CD14-positive monocyte (primary cell): ENCODE measurements around the gene TGFBRAP1. TPM values are rescaled to one million over a fixed set of nuclear protein-coding genes. Genes with fewer than 3 reads are reported as not detected.
A peak's percentile ranks its signal among the peaks of the same experiment; 100 is the strongest.

Source experiments
- DNase-seq, 3 donors: peaks; one replicate each; pipeline ENCODE4 v3.0.0-alpha.2; 2011 to 2022
- H2AFZ ChIP-seq: 2 replicates; pipeline ENCODE4 v1.6.0; 2012; ENCODE audit warnings: mild to moderate bottlenecking, low read depth, low read length, inconsistent platforms; ENCODE audit not compliant: insufficient read depth, poor library complexity, severe bottlenecking
- H3K27ac ChIP-seq, 2 donors: 1 replicate in 1 of 2; 2 replicates in 1 of 2; pipeline ENCODE4 v1.5.1; 2012 to 2013; ENCODE audit warnings: low read length in 2 of 2, control low read depth in 1 of 2, inconsistent platforms in 1 of 2, low read depth in 1 of 2, mild to moderate bottlenecking in 1 of 2
- H3K27me3 ChIP-seq, 2 donors: one replicate each; pipeline versions ENCODE4 v1.6.0 to v1.6.1; 2011 to 2013; ENCODE audit warnings: low read length in 2 of 2; ENCODE audit not compliant: control insufficient read depth in 2 of 2, insufficient read depth in 2 of 2
- H3K36me3 ChIP-seq, 2 donors: replicated peaks in 1 of 2; 1 replicate in 1 of 2; 2 replicates in 1 of 2; pipeline versions ENCODE4 v1.5.1 to v1.6.1; 2012 to 2013; ENCODE audit warnings: low read length in 2 of 2, control low read depth in 1 of 2, inconsistent platforms in 1 of 2, mild to moderate bottlenecking in 1 of 2; ENCODE audit not compliant: insufficient read depth in 2 of 2, control insufficient read depth in 1 of 2
- H3K4me1 ChIP-seq, 2 donors: 1 replicate in 1 of 2; 2 replicates in 1 of 2; pipeline versions ENCODE4 v1.5.1 to v1.6.1; 2012 to 2013; ENCODE audit warnings: low read length in 2 of 2, control low read depth in 1 of 2, inconsistent platforms in 1 of 2, mild to moderate bottlenecking in 1 of 2, moderate library complexity in 1 of 2; ENCODE audit not compliant: insufficient read depth in 2 of 2, control insufficient read depth in 1 of 2
- H3K4me2 ChIP-seq: replicated peaks from 2 replicates; pipeline ENCODE3; 2012; ENCODE audit warnings: low read length, moderate library complexity, mild to moderate bottlenecking; ENCODE audit not compliant: poor library complexity, severe bottlenecking; ENCODE audit errors: extremely low read depth
- H3K4me3 ChIP-seq, 3 experiments: fragments of 200-600 bp in 1 of 3; sonication (generic) in 1 of 3; replicated peaks in 1 of 3; 1 replicate in 2 of 3; 2 replicates in 1 of 3; pipeline ENCODE4 v1.5.1; 2011 to 2013; ENCODE audit warnings: low read length in 3 of 3, mild to moderate bottlenecking in 3 of 3, control low read depth in 2 of 3, low read depth in 2 of 3, inconsistent platforms in 1 of 3, moderate library complexity in 1 of 3
- H3K79me2 ChIP-seq: 2 replicates; pipeline ENCODE4 v1.6.0; 2012; ENCODE audit warnings: mild to moderate bottlenecking, control low read depth, inconsistent platforms, low read length, moderate library complexity; ENCODE audit not compliant: insufficient read depth
- H3K9ac ChIP-seq: 2 replicates; pipeline ENCODE4 v1.6.0; 2017; ENCODE audit warnings: low read length, mild to moderate bottlenecking; ENCODE audit not compliant: insufficient read depth, poor library complexity, severe bottlenecking
- H3K9me3 ChIP-seq, 2 donors: replicated peaks in 1 of 2; 1 replicate in 1 of 2; 2 replicates in 1 of 2; pipeline versions ENCODE4 v1.5.1 to v1.6.1; 2012 to 2013; ENCODE audit warnings: low read length in 2 of 2, control low read depth in 1 of 2; ENCODE audit not compliant: control insufficient read depth in 1 of 2, insufficient read depth in 1 of 2
- H4K20me1 ChIP-seq: 2 replicates; pipeline ENCODE4 v1.6.0; 2012; ENCODE audit warnings: mild to moderate bottlenecking, low read length, control low read depth, moderate library complexity; ENCODE audit not compliant: insufficient read depth
- H3K27ac Mint-ChIP-seq, 7 donors: one replicate each; pipeline ENCODE4 v1.8.0; 2020; ENCODE audit warnings: mild to moderate bottlenecking in 7 of 7, mixed read lengths in 7 of 7, moderate library complexity in 6 of 7, inconsistent platforms in 2 of 7
- H3K27me3 Mint-ChIP-seq, 3 donors: one replicate each; pipeline ENCODE4 v1.8.0; 2021 to 2022; ENCODE audit warnings: low read depth in 3 of 3, mild to moderate bottlenecking in 3 of 3, mixed read lengths in 3 of 3, moderate library complexity in 3 of 3, inconsistent platforms in 1 of 3
- H3K36me3 Mint-ChIP-seq, 2 donors: one replicate each; pipeline ENCODE4 v1.8.0; 2020; ENCODE audit warnings: mixed read lengths in 2 of 2, inconsistent platforms in 1 of 2, mild to moderate bottlenecking in 1 of 2
- H3K4me1 Mint-ChIP-seq: one replicate; pipeline ENCODE4 v1.8.0; 2020; ENCODE audit warnings: mild to moderate bottlenecking, mixed read lengths
- H3K4me3 Mint-ChIP-seq, 2 donors: one replicate each; pipeline ENCODE4 v1.8.0; 2020; ENCODE audit warnings: mild to moderate bottlenecking in 2 of 2, mixed read lengths in 2 of 2, moderate library complexity in 1 of 2
- H3K9me3 Mint-ChIP-seq, 7 donors: one replicate each; pipeline ENCODE4 v1.8.0; 2020 to 2022; ENCODE audit warnings: mixed read lengths in 7 of 7, mild to moderate bottlenecking in 6 of 7, moderate library complexity in 6 of 7, inconsistent platforms in 2 of 7
- CTCF ChIP-seq: fragments of 200-600 bp; IDR thresholded peaks from one replicate; pipeline ENCODE4 v1.8.0; 2022; ENCODE audit warnings: antibody characterized with exemption, mild to moderate bottlenecking
- WGBS: methylation state at CpG from one replicate; pipeline ENCODE4 v1.1.5; 2013; ENCODE audit warnings: missing lambda C conversion rate; ENCODE audit not compliant: insufficient coverage; 5-methylcytosine and 5-hydroxymethylcytosine counted together
- intact Hi-C, 2 donors: fragments of 100-400 bp; cut with micrococcal nuclease; formaldehyde crosslinking; loops; one replicate each; pipeline versions ENCODE4 v1.15.0 to v1.15.1; 2023
- polyA plus RNA-seq, 3 donors: library from polyadenylated mRNA; depleted of rRNA in 1 of 3; unstranded in 2 of 3; stranded (reverse) in 1 of 3; fragments of 300-500 nt in 2 of 3; fragments of >200 nt in 1 of 3; fragmentation: Illumina TruSeq in 2 of 3; gene quantifications; 1 replicate in 2 of 3; 2 replicates in 1 of 3; pipeline ENCODE4 v1.2.3, GENCODE V29; 2012 to 2021

The TGFBRAP1 gene
- polyA plus RNA-seq, 3 donors: 10.0 to 10.5 (median 10.2) TPM

GRCh38 chr2:105325389-105325963 lies 4.1 kb downstream of the TGFBRAP1 start:
- Histone ChIP-seq H3K27me3 (no peaks in the 10 kb centered on the region), H3K9me3 (no peaks in the 10 kb centered on the region), H4K20me1 (peaks cover 42% of the 10 kb centered on the region), H3K27ac (peak overlapping the region in 1 of 2 donors; percentile 38), H3K4me2 (no peak overlapping the region), H3K79me2 (peaks cover 94% of the 10 kb centered on the region), H2AFZ (no peak overlapping the region), H3K4me3 (no peak overlapping the region), H3K36me3 (peaks cover 0 to 18% of the 10 kb centered on the region in 2 donors), H3K9ac (no peak overlapping the region), H3K4me1 (peaks cover 41 to 51% of the 10 kb centered on the region in 2 donors)
- no peaks in the 10 kb centered on the region for H3K9me3 Mint-ChIP-seq
- TF ChIP-seq CTCF: no peak
- H3K4me3 Mint-ChIP-seq: no peak overlapping the region
- peaks cover 57% of the 10 kb centered on the region for H3K4me1 Mint-ChIP-seq
- DNase-seq: no peak
- H3K27me3 Mint-ChIP-seq: no peaks in the 10 kb centered on the region
- WGBS: 13% methylated on average over 3 of the region's 3 CpGs
- H3K36me3 Mint-ChIP-seq: peaks cover 5 to 11% of the 10 kb centered on the region in 2 donors
- intact Hi-C loops: no loop called here
- no peak overlapping the region for H3K27ac Mint-ChIP-seq

- H3K36me3 Mint-ChIP-seq: peaks cover 5 to 11% of the 10 kb centered on the region in 2 donors
- Histone ChIP-seq H3K9me3 (no peaks in the 10 kb centered on the region), H3K4me2 (no peak overlapping the region), H3K36me3 (peaks cover 0 to 18% of the 10 kb centered on the region in 2 donors), H3K27ac (peak overlapping the region in 1 of 2 donors; percentile 38), H2AFZ (no peak overlapping the region), H3K4me1 (peaks cover 35 to 44% of the 10 kb centered on the region in 2 donors), H3K9ac (no peak overlapping the region), H4K20me1 (peaks cover 44% of the 10 kb centered on the region), H3K79me2 (peaks cover 94% of the 10 kb centered on the region), H3K27me3 (no peaks in the 10 kb centered on the region), H3K4me3 (no peak overlapping the region)
- no peak for TF ChIP-seq CTCF
- intact Hi-C loops: no loop called here
- no peaks in the 10 kb centered on the region for H3K9me3 Mint-ChIP-seq
- no peaks in the 10 kb centered on the region for H3K27me3 Mint-ChIP-seq
- H3K4me3 Mint-ChIP-seq: no peak overlapping the region
- 13% methylated on average over 4 of the region's 4 CpGs for WGBS
- H3K4me1 Mint-ChIP-seq: peaks cover 51% of the 10 kb centered on the region
- peak overlapping the region in 6 of 7 donors; percentile 21 to 75 (median 50) for H3K27ac Mint-ChIP-seq
- no peak for DNase-seq
These were observed 4.8 kb downstream of the TGFBRAP1 start for GRCh38 chr2:105324732-105325131.
